CD1c-positive myeloid dendritic cell (primary cell): ENCODE data around the gene USH2A.

Experiments
- DNase-seq: peaks from one replicate; pipeline ENCODE4 v3.0.0-alpha.2; 2016; ENCODE audit errors: extremely low spot score

The USH2A gene

DNA sequence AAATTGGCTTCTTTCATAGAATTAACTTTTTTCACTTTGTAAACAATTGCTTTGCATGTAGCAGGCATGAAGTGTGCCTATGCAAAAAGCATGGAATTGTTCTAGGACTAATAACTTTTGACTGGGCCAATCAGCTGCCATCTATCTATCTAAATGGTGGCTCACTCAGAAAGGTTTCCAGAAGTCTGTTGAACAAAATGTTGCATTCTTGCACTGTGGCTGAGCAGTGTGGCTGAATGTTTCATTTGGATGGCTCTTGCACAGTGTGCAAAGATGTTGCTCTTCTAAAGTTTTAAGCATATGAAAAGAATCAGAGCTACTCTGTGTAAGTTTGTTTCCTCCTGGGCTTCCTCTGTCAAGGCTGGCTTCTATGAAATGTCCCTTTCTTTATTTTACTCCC is 642.6 kb downstream of the USH2A start:
- no peak for DNase-seq

DNA sequence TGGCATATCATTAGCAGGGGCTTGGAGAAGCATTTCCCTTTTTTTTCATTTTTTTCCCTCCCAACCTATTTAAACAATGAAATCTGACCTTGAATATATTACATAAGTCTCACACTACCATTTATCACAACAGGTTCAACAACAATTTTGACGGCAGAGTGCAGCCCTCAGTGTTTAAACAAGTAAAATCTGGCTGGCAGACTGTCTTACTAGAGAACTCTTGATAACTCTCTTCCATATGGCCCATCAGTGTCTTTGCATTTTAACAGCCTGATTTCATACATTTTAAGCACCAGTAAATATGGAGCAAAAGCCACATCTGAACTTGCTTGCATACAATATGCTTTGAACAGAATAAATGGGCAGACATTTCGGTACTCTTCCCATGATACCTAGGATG is 643.1 kb downstream of the USH2A start:
- no peak for DNase-seq

DNA sequence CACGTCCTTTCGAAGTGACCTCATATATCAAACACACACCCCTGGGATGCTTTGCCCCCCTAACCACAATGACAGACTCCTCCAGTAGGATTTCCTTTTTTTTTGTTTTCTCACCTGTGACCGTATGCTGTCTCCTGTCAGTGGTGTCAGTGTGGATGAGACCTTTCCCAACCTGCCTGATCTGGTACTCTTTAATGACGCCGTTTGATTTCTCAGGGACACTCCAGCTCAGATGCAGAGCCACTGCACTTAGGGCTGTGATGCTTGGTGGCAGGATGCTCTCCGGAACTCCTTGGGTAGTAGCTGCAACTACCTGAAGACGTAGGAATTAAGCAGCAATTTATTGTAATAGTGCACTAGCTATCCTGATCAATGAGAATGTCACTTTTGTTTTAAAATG is 643.5 kb downstream of the USH2A start:
- no peak for DNase-seq

DNA sequence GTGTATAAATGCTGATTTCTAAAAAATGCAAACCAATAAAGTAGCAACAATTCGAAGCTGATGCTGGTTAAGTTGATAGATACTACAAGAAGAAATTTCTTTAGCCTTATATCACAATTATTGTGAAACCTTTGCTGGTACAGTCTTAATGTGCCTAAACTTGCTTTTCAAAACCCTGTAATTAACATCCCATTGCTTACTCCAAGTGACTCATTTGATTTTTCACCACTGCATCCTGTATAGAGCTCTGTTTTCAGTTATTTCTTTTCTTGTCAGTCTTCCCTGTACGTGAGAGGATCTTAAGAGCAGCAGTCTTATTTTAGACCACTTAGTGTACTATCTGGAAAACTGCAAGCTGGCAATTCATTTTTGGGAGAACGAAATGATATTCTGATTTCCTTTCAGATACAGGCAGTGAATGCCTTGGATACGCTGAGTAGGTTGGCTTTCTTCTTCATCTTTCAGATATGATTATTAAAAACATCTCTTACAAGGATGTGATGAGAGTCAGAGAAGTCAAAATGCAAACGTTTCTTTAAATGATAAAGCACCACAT is 645.8 kb downstream of the USH2A start:
- no peak for DNase-seq

DNA sequence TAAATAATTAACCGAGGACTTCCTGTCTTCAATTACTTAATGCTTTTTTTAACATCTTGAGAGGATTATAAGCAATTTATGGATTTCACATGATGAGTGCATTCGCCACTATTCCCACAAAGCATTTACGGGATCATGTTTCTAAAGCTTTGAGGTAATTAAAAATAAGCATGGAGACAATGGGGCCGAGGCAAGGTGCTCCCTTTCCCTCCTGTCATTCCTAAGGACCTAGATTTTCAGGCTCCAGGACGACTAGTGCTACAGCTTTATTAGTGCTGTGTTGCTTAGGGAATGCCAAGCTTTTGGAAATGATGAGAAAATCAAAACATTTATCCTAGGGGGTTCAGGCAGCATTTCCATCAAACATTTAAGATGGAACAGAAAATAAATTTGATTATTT is 646.9 kb downstream of the USH2A start:
- no peak for DNase-seq

DNA sequence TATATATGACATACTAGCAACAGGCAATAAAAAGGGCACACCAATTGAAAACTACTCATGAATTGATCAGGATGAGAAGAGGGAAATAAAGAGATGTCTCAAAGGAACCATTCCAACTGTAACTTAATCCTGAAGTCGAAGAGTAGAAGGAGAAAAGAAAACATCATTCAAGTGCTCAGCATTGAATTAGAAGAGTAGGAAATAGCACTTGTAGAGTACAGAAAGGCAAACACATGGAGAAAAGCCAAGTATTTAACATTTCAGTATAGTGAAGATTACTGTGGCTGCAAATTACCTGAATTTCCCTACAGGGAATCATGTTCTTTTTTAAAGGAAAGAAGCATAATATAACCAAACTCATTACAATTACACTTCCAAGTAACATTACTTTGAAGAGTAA is 651.1 kb downstream of the USH2A start:
- no peak for DNase-seq

DNA sequence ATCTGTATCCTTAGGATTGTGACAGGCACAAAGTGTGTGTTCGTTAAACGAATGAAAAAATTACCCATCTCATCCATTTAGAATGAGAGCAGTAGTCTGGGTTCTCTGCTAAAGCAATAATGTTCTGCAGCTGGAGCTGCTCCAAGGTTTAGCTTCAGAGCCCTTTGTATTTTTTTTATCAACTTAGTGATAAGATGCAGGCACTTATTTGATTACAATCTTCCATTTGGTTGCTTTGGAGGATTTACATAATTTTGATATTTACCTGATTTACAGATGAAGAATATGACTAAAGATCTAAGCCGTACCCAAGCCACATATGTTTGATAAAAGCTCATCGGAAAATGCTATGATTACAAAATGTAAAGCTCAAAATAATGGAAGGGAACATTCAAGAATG is 654.9 kb downstream of the USH2A start:
- no peak for DNase-seq

DNA sequence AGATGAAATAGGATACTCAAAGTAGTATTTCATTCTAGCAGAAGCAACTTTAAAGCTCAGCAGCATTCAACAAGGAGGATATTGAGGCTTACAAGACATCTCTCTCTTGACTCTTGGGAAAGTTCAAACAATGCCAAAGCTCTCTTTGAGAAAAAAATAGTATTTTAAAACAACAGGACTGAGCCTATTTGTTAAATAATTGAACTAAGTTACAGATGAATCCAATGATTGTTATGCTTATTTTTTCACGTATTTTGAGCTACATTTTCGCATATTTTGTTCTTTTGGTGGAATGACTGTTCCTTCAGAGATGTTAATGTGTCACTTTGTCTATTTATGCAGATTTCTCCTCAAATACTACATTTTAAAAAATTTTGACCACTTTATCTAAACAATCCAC is 655.5 kb downstream of the USH2A start:
- no peak for DNase-seq

DNA sequence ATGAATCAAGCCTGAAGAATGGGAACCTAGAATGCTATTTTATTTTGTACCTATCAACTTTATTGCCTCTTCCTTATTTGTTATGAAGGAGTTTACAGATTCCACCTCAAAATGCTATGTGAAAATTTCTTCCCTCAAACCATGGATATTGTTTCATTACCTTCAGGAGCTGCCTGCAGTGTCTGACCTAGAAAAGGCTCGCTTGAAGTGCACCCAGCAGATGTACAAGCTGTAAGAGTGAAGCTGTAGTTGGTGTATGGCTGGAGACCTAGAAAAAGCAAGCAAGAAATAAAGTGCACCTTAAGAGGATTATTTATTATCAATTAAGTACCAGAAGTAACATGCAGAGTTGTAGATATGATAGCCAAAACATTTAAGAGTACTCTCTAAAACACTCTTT is 656.7 kb downstream of the USH2A start:
- no peak for DNase-seq

DNA sequence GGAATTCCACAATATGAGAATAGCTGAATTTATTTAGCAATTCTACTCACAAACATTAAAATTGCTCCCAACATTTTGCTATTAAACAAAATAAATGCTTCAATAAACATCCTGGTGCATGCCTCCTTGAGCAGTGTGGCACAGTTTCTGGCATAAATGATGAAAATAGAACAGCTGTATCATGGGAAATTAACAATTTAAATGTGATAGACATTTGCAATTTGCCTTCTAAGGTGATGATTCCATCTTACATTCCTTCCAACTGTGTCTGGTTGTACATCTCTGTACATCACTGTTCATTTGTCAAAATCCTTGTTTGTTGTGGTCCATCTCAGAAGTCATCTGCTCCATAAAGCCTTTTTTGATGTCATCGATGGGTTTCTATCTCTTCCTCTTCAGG is 657.4 kb downstream of the USH2A start:
- DNase-seq: no peak

DNA sequence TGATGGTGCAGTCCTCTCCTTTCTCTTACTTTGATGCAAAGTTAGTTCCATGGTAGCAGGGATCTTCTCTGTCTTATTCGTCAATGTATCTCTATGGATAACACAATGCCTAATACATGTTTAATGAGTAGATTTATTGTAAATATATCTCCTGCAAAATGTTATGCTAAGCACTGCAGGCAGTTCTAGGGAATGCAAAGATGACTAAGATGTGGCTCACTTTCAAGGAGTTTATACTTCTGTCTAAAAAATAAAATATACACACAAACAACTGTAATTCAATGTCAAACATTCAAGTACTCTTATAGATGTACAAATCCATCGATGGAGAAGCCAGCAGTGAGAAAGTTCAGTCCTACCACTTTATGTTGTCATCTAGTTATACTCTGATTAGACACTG is 661.8 kb downstream of the USH2A start:
- no peak for DNase-seq

DNA sequence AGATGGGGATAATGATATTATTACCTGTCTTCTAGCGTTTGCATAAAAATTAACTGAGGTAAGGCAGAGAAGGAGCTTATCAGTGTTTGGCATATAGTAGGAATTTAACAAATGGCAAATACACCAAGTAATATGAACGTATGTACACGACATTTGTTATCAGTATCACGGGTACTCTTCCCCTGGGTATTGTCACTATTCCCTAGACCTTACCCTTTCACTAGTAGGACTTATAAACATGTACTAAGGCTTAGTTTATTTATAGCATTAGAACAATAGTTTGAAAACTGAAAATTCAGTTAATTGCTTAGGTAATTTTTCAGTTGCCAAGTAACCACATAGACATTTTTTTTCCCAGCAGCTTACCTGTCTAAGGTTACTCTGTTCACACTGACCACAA is 669.1 kb downstream of the USH2A start:
- no peak for DNase-seq

DNA sequence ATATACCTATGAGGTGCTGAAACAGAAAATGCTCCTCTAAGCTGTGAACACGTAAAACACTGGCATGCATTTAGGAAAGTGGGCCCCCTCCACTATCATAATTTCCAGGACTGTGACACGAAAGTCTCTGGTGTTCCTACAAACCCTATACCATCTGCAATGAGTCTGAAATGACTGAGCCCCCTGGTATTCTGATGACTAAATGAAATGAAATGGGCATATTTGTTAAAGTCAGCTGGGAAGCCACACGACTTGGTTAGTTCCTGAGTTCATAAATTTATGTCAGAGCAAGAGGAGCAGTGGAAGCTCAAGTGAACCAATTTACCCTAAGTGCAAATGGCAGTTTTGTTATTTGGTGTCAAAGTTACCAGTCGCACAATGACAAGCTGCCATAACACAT is 673.8 kb downstream of the USH2A start:
- no peak for DNase-seq

DNA sequence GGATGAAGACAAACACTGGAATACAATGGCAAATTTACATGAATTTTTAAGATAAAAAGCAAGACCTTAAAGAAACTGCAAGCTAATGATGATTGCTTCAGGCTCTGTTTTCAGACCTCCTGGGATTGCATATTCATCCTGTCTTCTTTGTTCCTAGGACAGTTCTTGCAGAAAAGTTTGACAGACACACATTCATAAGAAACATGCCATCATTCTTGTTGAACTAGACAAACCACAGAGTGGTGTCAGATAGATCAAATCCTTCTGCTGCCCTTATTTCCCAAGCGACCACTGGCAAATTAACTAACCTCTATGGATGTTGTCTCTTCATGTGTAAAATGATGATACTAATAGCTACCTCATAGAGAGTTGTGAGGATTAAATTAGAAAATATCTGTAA is 674.8 kb downstream of the USH2A start:
- no peak for DNase-seq

DNA sequence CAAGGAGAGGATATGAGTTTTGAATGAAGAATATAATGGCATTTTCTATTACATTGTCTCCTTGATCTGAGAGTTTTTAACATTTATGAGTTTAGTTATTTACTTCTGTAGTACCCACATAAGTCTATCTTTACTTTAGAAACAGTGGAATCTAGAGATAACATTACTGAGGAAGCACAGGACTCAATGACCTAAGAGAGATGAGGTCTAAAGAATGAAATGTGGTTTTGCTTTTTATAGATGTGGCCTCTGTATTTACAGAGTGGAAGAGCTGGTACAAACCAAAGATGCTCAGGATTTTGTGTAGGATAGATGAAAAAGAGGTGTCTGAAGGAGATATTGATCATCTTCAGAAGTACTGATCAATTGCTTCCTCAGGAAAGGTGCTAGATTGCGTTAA is 678.8 kb downstream of the USH2A start:
- DNase-seq: no peak

DNA sequence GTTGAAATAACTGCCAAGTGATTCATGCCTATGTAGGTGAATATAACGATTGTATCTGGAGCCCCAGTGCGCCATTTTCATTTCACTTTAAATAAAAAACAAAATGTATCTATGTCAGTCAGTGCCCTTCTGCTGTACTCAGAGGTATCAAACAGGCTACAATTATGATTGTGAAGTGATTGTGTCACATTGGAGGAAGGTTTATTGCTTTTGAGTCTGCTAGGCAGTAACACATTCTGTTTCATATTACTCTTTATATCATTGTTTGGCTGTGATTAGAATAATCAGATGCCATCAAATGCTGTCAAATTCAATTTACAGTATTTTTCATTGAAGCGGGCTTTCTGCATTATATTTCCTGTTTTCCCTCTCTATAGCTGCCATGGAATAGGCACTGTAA is 684.2 kb downstream of the USH2A start:
- DNase-seq: no peak

DNA sequence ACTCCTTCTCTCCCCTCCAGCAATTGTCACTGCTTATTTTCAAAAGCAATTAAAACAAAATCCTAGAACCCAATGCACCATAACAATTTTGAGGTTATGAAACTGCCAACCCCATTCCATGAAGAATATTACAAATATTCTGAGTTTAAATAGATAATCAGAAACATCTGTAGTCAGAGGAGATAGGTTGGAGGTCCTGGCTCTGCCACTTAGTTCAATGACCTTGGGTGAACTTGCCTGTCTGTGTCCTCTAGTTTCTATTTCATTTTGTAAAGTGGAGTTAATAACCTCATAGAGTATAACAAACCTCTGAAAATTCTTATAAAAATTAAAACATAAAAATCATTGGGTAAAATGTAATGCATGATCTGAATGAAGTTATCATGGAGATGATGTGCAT is 691.5 kb downstream of the USH2A start:
- no peak for DNase-seq

DNA sequence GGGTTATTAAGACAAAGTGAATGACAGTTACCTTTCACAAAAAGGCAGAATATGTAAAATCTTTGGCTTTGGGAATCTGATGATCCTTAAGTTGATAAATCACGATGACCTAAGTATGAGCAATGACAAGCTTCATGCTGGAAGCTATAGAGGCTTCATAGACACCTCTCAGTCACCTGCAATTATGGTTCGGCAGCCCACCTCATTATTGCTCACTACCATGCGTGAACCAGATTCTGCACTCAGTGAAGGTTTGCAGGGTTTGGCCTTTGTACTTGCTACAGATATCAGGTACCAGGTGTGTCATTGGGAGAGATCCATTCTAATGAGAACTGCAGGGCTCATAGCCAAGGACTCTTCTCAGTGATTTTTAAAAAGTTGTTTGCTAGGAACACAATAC is 692.6 kb downstream of the USH2A start:
- DNase-seq: no peak

DNA sequence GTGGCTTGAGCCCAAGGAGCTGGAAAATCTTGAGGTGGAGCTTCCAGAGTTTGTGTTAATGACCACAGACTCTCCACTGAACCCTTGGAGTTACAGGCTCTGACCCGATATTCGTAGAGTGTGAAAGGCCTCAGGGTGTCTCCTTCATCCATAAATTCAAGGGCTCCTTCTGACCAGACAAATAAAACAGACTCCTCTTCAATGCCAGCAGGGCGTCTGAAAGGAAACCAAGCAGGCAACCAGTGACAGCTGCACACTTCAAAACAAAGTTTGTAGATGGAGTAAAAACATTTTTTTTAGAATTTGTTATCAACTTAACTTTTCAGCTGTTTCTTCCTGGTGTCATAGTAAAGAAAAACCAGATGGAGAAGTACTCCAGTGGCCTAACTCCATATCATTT is 695.1 kb downstream of the USH2A start:
- DNase-seq: no peak

DNA sequence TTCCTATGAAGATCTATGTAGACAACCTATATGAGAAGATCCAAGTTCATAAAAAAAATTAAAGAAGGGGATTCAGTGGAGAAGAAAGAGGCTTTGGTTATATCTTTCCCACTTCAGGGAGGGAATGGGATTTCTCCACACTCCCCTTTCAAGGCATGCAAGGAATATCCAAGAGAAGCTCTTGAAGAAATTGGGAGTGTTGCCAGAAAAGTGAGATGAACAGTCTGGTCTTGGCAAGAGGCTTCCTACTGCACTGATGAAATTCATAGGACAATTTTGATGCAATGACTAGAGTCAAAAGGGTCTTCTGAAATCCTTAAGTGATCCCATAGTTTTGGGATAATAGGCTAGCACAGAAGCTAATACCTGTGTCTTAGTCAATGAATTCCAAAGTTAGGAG is 703.1 kb downstream of the USH2A start:
- DNase-seq: no peak

DNA sequence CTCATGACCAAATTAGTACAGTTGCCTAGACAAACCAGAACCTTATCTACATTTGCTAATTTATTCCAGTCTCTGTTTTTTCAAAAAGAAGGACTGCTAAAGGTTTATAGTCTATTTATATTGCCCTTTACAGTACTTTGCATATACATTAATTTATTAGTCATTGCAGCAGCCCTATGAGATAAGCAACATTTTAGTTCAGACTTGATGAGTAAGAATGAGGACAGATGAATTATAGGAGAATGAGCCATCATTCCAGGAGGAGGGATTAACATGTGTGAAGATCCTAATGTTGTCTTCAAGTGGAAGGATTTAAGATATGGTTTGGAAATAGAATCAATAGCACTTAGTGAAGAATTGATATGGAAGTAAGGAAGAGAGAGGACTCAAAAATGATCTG is 703.7 kb downstream of the USH2A start:
- DNase-seq: no peak

DNA sequence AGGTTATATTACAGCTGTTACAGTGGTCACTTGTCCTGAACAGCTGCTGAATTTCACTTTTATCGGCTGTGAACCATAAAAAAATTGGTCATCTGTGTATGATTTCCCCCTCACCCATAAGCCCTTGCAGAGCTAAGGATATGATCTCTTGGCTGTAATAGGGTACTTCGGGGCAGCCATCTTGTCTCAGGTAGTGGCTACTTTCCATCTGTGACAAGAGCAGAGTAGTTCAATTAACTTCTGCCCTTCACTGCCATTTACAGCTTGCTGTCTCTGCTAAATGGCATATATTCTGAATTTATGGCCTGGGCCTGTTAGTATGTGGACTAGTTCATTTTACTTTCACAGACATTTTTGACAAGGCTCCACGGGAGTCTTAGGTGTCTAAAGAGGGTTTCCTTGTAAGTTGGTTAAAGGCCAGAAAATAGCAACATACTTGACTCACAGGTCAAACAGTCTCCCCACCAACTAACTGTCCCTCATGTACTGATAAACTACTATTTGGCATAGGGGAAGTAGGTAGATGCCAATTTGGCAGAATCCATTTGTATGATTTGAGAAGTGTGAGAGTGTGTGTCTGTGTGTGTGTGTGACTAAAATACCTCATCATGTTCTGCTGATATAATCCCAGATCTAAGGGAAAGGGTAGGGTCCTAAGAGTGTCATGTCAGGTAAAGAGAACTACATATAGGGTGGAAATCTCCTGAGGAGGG is 704.5 kb downstream of the USH2A start:
- no peak for DNase-seq

DNA sequence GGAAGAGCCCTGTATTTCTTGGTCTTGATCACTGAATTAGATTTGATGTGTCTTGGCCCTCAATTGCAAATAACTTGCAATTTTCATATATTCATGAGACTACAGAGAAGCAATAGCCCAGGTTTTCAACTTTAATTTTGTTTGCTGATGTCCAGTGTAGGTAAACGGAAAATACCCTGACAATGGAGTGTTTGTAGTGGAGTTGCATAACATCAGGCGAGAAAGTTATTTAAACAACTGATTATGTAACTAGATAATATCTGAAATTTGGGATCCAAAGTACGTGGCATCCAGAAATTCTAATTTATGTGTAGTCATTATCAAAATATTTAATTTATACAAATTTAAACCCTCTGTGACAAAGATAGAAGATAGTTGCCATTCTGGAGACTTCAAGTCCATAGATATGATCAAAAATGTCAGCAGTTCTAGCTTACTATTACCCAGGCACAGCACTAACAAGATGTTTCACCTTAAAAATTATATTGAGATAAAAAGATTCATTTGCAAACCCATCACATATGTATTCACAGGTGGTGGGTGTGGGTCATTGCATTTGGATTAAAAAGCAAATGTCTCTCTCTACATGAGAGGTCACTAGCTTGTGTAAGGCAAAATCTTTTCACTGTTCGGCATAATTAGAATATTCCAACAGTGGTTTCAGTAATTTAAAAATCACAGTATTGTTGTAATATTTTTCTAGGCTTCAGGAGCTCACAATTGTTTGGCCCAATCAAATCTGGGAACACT is 705.4 kb downstream of the USH2A start:
- no peak for DNase-seq

DNA sequence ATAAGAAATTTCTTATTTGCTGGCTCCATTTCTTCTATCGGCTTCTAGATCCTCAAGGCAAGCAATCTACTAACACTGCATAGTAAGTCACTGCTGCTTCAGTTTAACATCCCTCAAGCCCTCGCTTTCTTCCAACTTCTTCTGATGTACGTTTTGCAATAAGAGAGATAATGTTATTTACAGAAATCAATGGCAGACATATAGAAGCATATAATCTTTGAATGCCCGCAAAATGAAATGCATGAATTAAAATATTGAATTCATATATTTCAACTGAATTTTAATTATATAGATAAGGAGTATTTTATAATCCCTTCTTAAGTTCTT is 712.4 kb downstream of the USH2A start:
- DNase-seq: no peak
